K562 (cell line): ENCODE measurements around the gene NIPBL. TPM values are rescaled to one million over a fixed set of nuclear protein-coding genes. Genes with fewer than 3 reads are reported as not detected.

Source experiments
- CBX2 ChIP-seq: fragments of 200-600 bp; sonication (generic); IDR thresholded peaks from one replicate; pipeline ENCODE4 v1.6.1; 2012; ENCODE audit warnings: mild to moderate bottlenecking, low read length, inconsistent platforms; ENCODE audit not compliant: insufficient read depth, poor library complexity, severe bottlenecking
- CCNT2 ChIP-seq: IDR thresholded peaks from 2 replicates; pipeline ENCODE4 v1.6.1; 2011; ENCODE audit warnings: borderline replicate concordance, low read depth, mild to moderate bottlenecking, moderate library complexity, mixed read lengths, low read length; ENCODE audit not compliant: insufficient read length; ENCODE audit errors: extremely low read depth
- FOS ChIP-seq: IDR thresholded peaks from 3 replicates; pipeline ENCODE4 v1.6.1; 2011; ENCODE audit not compliant: insufficient read length; ENCODE audit errors: extremely low read depth
- FOXA3 ChIP-seq, 2 experiments: fragments of 450-650 bp in 1 of 2; sonication (generic) in 1 of 2; formaldehyde crosslinking; IDR thresholded peaks in 1 of 2; conservative IDR thresholded peaks in 1 of 2; 2 replicates each; pipeline versions ENCODE4 v1.4.0 to v1.8.0; 2020 to 2022; ENCODE audit warnings: mild to moderate bottlenecking in 2 of 2, missing genetic modification reagents in 1 of 2
- FOXP1 ChIP-seq: sonication (generic); formaldehyde crosslinking; IDR thresholded peaks from 2 replicates; pipeline ENCODE4 v1.8.0; 2022; ENCODE audit warnings: mild to moderate bottlenecking, missing genetic modification reagents
- FUS ChIP-seq: fragments of 200-400 bp; formaldehyde crosslinking; optimal IDR thresholded peaks from 2 replicates; pipeline ENCODE3; 2017; ENCODE audit warnings: low read depth, low read length
- HMGN3 ChIP-seq: IDR thresholded peaks from 2 replicates; pipeline ENCODE4 v1.6.1; 2011; ENCODE audit warnings: borderline replicate concordance, low read depth, mild to moderate bottlenecking, mixed read lengths, low read length; ENCODE audit not compliant: insufficient read length; ENCODE audit errors: extremely low read depth
- NUFIP1 ChIP-seq: fragments of 450-650 bp; IDR thresholded peaks from 2 replicates; pipeline ENCODE4 v1.6.1; 2018; ENCODE audit not compliant: partially characterized antibody
- RBM25 ChIP-seq: fragments of 200-400 bp; formaldehyde crosslinking; IDR thresholded peaks from 2 replicates; pipeline ENCODE4 v1.6.1; 2018; ENCODE audit warnings: low read length, low read depth, moderate library complexity; ENCODE audit not compliant: severe bottlenecking
- SAP30 ChIP-seq: fragments of 200-600 bp; sonication (generic); IDR thresholded peaks from 2 replicates; pipeline ENCODE4 v1.6.1; 2012; ENCODE audit warnings: borderline replicate concordance, low read depth, mild to moderate bottlenecking, moderate library complexity, low read length, control low read depth, inconsistent platforms; ENCODE audit not compliant: insufficient read depth, poor library complexity, severe bottlenecking
- SIN3B ChIP-seq: fragments of 450-650 bp; IDR thresholded peaks from 2 replicates; pipeline ENCODE4 v1.6.1; 2017; ENCODE audit warnings: low read depth, mild to moderate bottlenecking, moderate library complexity
- SIX5 ChIP-seq, 2 experiments: IDR thresholded peaks; 2 replicates each; pipeline ENCODE4 v1.6.1; 2011; ENCODE audit warnings: low read length in 2 of 2, borderline replicate concordance in 1 of 2, low read depth in 1 of 2, mild to moderate bottlenecking in 1 of 2, moderate library complexity in 1 of 2; ENCODE audit not compliant: insufficient read depth in 1 of 2
- ZBED1 ChIP-seq: IDR thresholded peaks from 2 replicates; pipeline ENCODE4 v1.6.1; 2014
- ZBTB17 ChIP-seq: fragments of 450-650 bp; formaldehyde crosslinking; IDR thresholded peaks from 2 replicates; pipeline ENCODE4 v1.4.0; 2020; ENCODE audit warnings: mild to moderate bottlenecking
- ZZZ3 ChIP-seq: fragments of 450-650 bp; IDR thresholded peaks from 2 replicates; pipeline ENCODE4 v1.6.1; 2016; ENCODE audit warnings: antibody characterized with exemption, mild to moderate bottlenecking, moderate library complexity
- polyA plus RNA-seq, 8 experiments: library from polyadenylated mRNA; depleted of rRNA in 4 of 8; stranded (reverse) in 5 of 8; unstranded in 3 of 8; fragments of >200 nt; fragmentation: Nextera tagmentation in 2 of 8; fragmentation: Illumina TruSeq in 1 of 8; extraction: Ambion mirVana in 2 of 8; extraction: Trizol in 1 of 8; gene quantifications; 2 replicates each; pipeline versions ENCODE4 v1.2.1 to v1.2.3, GENCODE V29; 2011 to 2014; ENCODE audit warnings: inconsistent platforms in 1 of 8, missing spikeins in 1 of 8
- total RNA-seq, 7 experiments: library from RNA; depleted of rRNA in 6 of 7; stranded (reverse); fragments of >200 nt in 6 of 7; fragmentation: Illumina TruSeq in 2 of 7; extraction: Trizol in 2 of 7; gene quantifications; 2 replicates each; pipeline versions ENCODE4 v1.2.1 to v1.2.3, GENCODE V29; 2011 to 2021; ENCODE audit warnings: low replicate concordance in 1 of 7
- TF ChIP-seq, protein P1 (sequence below): fragments of 450-650 bp; formaldehyde crosslinking; IDR thresholded peaks from 2 replicates; pipeline ENCODE4 v1.4.0; 2022; ENCODE audit warnings: missing genetic modification characterization
- TF ChIP-seq, protein P2 (sequence below): fragments of 250-450 bp; sonication (Bioruptor Pico); IDR thresholded peaks from 2 replicates; pipeline ENCODE4 v1.9.0; 2021; ENCODE audit warnings: mild to moderate bottlenecking
- TF ChIP-seq, protein P3 (sequence below): sonication (generic); formaldehyde crosslinking; IDR thresholded peaks from 2 replicates; pipeline ENCODE4 v1.9.0; 2022; ENCODE audit warnings: mild to moderate bottlenecking, missing genetic modification reagents
- TF ChIP-seq, protein P4 (sequence below): sonication (generic); formaldehyde crosslinking; IDR thresholded peaks from 2 replicates; pipeline ENCODE4 v1.8.1; 2023; ENCODE audit warnings: mild to moderate bottlenecking, missing genetic modification reagents, moderate library complexity
- TF ChIP-seq, protein P5 (sequence below): fragments of 450-650 bp; IDR thresholded peaks from 2 replicates; pipeline ENCODE4 v1.6.1; 2016

NIPBL gene
- total and polyA plus RNA-seq, 9 of the 15 experiments (the other 6 are each of a cell fraction or from before 2014, with no cell fraction given): 12.9 to 56.7 (median 38.9) TPM

DNA sequence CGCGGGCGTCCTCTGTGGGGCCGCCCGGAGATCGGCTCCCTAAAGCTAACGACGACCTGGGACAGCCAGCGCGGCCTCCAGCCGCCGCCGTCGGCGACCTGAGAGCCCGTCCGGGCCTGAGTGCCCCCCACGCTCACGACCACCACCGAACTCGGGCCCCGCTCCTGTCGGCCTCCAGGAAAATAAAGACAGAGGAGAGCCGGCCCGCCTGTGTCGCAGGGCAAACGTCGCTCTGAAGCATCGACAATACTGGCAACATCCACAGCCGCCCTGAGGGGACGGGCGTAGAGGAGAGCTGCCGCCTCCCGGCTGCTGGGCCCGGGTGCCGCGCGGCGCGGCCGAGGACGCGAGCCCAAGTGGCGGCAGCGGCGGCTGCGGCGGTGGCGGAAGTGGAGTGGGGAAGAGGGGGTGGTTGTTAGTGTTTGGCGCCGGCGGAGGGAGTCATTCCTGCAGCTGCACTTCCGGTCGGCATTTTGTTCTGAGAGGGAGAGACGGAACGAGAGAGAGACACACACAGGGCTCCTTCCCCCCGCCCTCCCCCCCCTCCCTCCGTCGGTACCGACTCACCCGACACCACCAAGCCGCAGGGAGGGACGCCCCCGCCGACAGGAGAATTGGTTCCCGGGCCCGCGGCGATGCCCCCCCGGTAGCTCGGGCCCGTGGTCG lies at the start of gene NIPBL (continued):
- TF ChIP-seq, protein P1, sequence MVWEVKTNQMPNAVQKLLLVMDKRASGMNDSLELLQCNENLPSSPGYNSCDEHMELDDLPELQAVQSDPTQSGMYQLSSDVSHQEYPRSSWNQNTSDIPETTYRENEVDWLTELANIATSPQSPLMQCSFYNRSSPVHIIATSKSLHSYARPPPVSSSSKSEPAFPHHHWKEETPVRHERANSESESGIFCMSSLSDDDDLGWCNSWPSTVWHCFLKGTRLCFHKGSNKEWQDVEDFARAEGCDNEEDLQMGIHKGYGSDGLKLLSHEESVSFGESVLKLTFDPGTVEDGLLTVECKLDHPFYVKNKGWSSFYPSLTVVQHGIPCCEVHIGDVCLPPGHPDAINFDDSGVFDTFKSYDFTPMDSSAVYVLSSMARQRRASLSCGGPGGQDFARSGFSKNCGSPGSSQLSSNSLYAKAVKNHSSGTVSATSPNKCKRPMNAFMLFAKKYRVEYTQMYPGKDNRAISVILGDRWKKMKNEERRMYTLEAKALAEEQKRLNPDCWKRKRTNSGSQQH: no peak
- no peak; a peak in 1 of 4 replicates for TF ChIP-seq SIX5 (IDR thresholded peaks at IDR 0.05; ENCODE audit: borderline replicate concordance in 1 of 2, insufficient read depth in 1 of 2, low read depth in 1 of 2, low read length in 2 of 2)
- peak; percentile 49 for TF ChIP-seq ZBTB17 (CRISPR knock-in tag)
- peak; percentile 74 for TF ChIP-seq HMGN3
- peak; percentile 57; the same call in 1 of the 2 replicates for TF ChIP-seq ZBED1
- TF ChIP-seq, protein P2, sequence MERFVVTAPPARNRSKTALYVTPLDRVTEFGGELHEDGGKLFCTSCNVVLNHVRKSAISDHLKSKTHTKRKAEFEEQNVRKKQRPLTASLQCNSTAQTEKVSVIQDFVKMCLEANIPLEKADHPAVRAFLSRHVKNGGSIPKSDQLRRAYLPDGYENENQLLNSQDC (CRISPR knock-in tag): peak; percentile 89; the same call in 1 of the 2 replicates
- peak; percentile 74 for TF ChIP-seq SAP30
- TF ChIP-seq CCNT2: peak; percentile 95
- no peak; a peak in 1 of 4 replicates for TF ChIP-seq FOXA3 (CRISPR knock-in tag; conservative IDR thresholded peaks at IDR 0.05 in 1 of 2, IDR thresholded peaks at IDR 0.05 in 1 of 2)
- no peak for TF ChIP-seq ZZZ3
- TF ChIP-seq, protein P3, sequence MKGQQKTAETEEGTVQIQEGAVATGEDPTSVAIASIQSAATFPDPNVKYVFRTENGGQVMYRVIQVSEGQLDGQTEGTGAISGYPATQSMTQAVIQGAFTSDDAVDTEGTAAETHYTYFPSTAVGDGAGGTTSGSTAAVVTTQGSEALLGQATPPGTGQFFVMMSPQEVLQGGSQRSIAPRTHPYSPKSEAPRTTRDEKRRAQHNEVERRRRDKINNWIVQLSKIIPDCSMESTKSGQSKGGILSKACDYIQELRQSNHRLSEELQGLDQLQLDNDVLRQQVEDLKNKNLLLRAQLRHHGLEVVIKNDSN (CRISPR knock-in tag): no peak
- peak; percentile 80; the same call in 1 of the 2 replicates for TF ChIP-seq FOXP1
- TF ChIP-seq FUS: peak; percentile 38
- no peak for TF ChIP-seq FOS
- no peak for TF ChIP-seq NUFIP1
- peak; percentile 81 for TF ChIP-seq SIN3B
- no peak for TF ChIP-seq RBM25
- TF ChIP-seq, protein P4, sequence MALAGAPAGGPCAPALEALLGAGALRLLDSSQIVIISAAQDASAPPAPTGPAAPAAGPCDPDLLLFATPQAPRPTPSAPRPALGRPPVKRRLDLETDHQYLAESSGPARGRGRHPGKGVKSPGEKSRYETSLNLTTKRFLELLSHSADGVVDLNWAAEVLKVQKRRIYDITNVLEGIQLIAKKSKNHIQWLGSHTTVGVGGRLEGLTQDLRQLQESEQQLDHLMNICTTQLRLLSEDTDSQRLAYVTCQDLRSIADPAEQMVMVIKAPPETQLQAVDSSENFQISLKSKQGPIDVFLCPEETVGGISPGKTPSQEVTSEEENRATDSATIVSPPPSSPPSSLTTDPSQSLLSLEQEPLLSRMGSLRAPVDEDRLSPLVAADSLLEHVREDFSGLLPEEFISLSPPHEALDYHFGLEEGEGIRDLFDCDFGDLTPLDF (CRISPR knock-in tag): no peak
- TF ChIP-seq CBX2: no peak
- TF ChIP-seq, protein P5, sequence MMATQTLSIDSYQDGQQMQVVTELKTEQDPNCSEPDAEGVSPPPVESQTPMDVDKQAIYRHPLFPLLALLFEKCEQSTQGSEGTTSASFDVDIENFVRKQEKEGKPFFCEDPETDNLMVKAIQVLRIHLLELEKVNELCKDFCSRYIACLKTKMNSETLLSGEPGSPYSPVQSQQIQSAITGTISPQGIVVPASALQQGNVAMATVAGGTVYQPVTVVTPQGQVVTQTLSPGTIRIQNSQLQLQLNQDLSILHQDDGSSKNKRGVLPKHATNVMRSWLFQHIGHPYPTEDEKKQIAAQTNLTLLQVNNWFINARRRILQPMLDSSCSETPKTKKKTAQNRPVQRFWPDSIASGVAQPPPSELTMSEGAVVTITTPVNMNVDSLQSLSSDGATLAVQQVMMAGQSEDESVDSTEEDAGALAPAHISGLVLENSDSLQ: no peak
